Globus pallidus (tissue), 1 donor: ENCODE data around the gene RPS19.

Experiments used
- DNase-seq: peaks from one replicate; pipeline ENCODE4 v3.0.0-alpha.2; 2015; ENCODE audit warnings: low spot score

RPS19 gene

GRCh38 chr19:41915021-41915775 lies 55.1 kb downstream of the RPS19 start:
- no peak for DNase-seq

GRCh38 chr19:41915776-41916414 lies 55.8 kb downstream of the RPS19 start:
- DNase-seq = no peak

GRCh38 chr19:41917676-41918075 lies 57.6 kb downstream of the RPS19 start:
- no peak for DNase-seq

- no peak for DNase-seq
Measured at GRCh38 chr19:41918095-41918494, 58.0 kb downstream of the RPS19 start.

- DNase-seq = no peak
Measured at GRCh38 chr19:41918653-41919244, 58.7 kb downstream of the RPS19 start.

- no peak for DNase-seq
Measured at GRCh38 chr19:41919948-41920712, 60.1 kb downstream of the RPS19 start.

- no peak for DNase-seq
Measured at GRCh38 chr19:41920882-41921576, 61.0 kb downstream of the RPS19 start.

- no peak for DNase-seq
Measured at GRCh38 chr19:41921577-41922576, 61.8 kb downstream of the RPS19 start.
